Stimulated activated CD4-positive, alpha-beta T cell treated with anti-CD3 and anti-CD28 coated beads, Interleukin-1b, Interleukin-23, amount 100 ng/mL, for 4 hours (primary cell): ENCODE measurements around the gene DVL1.
A peak's percentile ranks its signal among the peaks of the same experiment; 100 is the strongest.

Experiments
- DNase-seq, 2 donors: peaks; one replicate each; pipeline ENCODE4 v3.0.0-alpha.2; 2020; ENCODE audit warnings: low read depth in 2 of 2

DVL1 gene

GRCh38 chr1:1342061-1342562, 7.1 kb downstream of the DVL1 start:
- no peak for DNase-seq

DNA sequence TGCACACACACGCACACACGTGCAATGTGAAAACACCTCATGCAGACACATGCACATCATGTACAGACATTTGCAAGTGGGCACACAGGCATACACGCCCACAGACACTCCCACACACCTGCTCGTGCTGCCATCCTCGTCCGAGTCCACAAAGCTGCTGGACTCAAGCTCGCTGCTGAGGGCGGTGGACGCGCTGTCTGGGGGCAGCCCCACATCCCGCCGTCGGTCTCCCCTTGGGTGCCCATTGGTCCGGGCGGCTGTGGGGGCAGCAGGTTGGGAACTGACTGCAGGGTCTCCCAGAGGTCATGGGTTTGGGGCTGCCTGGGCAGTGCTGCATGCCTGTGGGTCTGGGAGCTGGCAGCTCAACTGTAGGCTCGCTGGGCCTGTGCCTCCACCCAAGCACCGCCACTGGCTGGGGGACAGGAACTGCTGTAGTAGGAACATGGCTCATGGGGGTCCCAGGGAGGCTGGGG, 7.6 kb downstream of the DVL1 start:
- DNase-seq = no peak

GRCh38 chr1:1340791-1341548, 8.2 kb downstream of the DVL1 start:
- DNase-seq = no peak

DNA sequence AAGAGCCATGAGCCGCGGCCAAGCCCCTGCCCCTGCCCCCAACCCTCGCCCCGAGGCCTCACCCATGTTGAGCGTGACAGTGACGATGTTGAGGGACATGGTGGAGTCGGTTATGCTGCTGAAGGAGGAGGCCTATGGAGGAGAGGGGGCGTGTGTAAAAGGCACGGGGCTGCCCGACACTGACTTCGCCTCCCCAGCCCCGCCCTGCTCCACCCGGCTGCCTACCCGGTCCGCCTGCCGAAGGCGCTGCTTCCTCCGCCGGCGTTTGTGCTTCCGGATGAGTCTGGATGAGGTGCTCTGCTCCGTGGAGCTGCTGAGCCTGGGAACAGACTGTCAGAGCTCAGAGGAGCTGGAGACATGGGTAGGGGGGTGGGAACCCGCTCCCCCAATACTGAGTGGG, 9.0 kb downstream of the DVL1 start:
- DNase-seq = no peak

DNA sequence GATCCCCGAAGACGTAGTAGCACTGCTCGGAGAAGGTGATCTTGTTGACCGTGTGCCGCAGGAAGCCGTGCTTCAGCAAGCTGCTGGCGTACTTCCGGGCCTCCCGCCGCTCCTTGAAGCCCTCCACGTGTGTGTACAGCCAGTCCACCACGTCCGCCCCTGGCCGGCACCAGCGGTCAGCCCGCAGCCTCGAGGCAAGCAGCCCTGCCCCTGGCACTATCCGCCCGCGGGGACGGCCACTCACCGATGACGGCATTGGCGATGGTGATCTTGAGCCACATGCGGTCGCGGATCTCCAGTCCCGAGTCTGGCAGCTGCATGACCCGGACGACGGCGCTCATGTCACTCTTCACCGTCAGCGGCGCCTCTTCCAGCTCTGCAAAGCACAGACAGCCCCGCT, 10.9 kb downstream of the DVL1 start:
- DNase-seq = no peak

- DNase-seq = peak; percentile 23 to 44
Observed at GRCh38 chr1:1337793-1338147, 11.4 kb downstream of the DVL1 start.

DNA sequence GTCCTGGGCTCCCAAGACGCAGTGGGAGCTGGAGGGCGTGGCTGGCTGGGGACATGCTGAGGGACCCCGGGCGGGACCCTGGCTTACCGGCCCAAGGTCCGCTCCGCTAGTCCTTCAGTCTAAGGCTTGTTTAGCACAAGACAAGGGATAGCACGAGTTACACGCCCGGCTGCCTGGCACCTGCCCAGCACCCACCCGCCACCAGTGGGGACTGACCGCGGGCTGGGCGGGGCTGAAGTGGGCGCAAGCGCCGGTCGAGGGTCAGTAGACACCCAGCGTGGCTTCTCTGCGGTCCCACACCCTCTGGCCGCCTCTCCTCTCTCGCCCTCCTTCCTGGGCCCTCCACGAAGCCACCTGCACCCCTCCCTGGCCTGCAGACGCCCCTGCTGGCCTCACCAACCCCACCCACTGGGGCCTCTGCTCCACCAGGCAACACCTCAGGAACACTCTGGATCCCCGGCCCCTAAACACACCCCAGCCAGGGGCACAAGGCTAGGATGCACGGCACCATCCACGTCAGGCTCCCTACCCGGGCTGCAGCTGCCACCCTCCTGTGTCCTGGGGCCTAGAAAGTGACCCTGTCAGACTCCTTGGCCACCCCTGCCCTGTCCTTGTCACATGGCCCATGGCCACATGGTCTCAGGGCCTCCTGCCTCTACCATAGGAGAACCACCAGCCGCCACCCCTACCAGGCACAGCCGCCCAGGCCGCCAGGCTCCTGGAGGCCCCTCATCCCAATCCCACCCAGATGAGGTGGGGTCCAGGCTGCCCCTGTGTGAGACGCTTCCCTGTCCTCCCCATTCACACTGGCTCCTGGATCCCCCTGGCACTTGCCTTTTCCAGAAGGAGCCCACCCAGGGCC, 12.1 kb downstream of the DVL1 start:
- no peak for DNase-seq

- no peak for DNase-seq
Observed at GRCh38 chr1:1336446-1336845, 12.8 kb downstream of the DVL1 start.

GRCh38 chr1:1335792-1336248, 13.4 kb downstream of the DVL1 start:
- no peak for DNase-seq

DNA sequence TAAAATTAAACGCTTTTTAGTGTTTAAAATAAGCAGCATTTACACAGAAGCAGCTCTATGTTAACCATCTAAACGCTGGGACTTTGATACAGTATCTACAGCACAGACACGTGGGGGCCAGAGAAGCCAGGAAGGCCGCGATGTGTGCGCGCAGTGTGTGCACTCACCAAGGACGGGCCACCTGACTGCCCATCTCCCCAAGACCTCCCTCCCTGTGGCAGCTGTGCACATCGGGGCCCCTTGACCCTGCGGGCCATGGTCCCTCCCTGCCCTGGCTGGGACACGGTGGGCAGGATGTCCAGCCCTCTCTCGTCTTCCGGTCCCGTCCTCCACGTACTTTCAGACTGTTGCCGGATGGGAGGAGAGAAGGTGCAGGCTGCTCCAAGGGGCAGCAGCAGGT, 13.9 kb downstream of the DVL1 start:
- no peak for DNase-seq

DNA sequence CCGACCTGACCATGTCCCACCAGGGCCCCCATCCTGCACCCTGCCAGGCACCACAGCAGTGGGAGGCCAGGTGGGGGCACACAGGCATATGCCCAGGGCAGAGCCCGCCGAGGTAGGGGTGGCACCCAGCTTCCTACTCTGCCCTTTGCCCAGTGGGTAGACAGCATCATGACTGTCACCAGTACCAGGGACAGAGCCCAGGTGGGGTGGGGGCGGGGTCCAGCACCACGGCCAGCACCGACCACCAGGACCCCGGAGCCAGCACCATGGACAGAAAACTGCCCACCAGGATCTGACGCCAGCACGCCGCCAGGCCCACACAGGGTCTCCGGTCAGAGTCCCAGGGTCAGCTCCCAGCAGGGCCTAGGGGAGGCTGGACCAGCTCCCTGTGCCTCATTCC, 14.4 kb downstream of the DVL1 start:
- no peak for DNase-seq

DNA sequence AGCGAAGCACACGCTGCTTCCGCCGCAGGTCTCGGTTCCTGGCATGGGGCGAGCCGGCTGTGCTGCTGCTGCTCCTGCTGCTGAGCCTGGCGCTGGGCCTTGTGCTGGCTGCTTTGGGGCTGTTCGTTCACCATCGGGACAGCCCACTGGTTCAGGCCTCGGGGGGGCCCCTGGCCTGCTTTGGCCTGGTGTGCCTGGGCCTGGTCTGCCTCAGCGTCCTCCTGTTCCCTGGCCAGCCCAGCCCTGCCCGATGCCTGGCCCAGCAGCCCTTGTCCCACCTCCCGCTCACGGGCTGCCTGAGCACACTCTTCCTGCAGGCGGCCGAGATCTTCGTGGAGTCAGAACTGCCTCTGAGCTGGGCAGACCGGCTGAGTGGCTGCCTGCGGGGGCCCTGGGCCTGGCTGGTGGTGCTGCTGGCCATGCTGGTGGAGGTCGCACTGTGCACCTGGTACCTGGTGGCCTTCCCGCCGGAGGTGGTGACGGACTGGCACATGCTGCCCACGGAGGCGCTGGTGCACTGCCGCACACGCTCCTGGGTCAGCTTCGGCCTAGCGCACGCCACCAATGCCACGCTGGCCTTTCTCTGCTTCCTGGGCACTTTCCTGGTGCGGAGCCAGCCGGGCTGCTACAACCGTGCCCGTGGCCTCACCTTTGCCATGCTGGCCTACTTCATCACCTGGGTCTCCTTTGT, 15.5 kb downstream of the DVL1 start:
- DNase-seq = no peak

- DNase-seq = no peak
Observed at GRCh38 chr1:1332774-1333480, 16.3 kb downstream of the DVL1 start.

DNA sequence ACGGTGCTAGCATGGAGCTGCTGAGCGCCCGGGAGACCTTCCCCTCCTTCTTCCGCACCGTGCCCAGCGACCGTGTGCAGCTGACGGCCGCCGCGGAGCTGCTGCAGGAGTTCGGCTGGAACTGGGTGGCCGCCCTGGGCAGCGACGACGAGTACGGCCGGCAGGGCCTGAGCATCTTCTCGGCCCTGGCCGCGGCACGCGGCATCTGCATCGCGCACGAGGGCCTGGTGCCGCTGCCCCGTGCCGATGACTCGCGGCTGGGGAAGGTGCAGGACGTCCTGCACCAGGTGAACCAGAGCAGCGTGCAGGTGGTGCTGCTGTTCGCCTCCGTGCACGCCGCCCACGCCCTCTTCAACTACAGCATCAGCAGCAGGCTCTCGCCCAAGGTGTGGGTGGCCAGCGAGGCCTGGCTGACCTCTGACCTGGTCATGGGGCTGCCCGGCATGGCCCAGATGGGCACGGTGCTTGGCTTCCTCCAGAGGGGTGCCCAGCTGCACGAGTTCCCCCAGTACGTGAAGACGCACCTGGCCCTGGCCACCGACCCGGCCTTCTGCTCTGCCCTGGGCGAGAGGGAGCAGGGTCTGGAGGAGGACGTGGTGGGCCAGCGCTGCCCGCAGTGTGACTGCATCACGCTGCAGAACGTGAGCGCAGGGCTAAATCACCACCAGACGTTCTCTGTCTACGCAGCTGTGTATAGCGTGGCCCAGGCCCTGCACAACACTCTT, 17.0 kb downstream of the DVL1 start:
- no peak for DNase-seq

GRCh38 chr1:1331068-1331965, 17.9 kb downstream of the DVL1 start, which contains the start of gene TAS1R3:
TAS1R3 (plus strand) TSS chr1:1331280; CDS start chr1:1331346, 66 bp downstream.
- no peak for DNase-seq

DNA sequence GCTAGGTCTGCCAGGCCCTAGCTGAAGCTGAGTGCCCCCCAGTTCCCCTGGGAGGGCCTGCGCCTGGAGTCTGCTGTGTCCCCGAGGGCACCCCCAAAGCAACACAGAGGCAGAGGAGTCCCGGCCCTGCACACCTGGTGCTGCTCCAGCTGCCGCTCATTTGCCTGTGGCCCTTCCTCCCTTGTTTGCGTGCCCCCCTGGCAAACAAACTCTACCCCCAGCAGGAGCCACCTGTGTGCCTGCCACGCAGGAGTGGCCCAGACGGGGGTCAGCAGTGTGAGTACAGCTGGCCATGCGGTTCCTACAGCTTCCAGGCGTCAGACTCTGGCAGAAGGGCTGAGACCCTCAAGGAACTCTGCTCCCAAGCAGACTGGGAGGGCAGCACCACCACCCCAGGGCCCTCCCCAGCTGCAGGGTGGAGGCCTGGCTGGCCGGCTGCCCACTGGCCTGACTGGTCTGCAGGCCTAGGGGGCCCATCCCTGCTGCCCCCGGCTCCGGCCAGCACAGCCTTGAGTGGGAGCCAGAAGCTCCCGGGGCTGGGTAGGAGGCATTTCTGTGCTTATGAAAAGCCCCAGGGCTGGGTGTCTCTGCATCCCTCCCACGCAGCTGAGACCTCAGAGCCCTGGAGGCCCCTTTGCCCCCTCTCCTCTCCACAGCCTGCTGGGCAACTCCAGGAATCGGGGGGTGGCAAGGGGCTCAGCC, 18.7 kb downstream of the DVL1 start:
- DNase-seq = no peak

DNA sequence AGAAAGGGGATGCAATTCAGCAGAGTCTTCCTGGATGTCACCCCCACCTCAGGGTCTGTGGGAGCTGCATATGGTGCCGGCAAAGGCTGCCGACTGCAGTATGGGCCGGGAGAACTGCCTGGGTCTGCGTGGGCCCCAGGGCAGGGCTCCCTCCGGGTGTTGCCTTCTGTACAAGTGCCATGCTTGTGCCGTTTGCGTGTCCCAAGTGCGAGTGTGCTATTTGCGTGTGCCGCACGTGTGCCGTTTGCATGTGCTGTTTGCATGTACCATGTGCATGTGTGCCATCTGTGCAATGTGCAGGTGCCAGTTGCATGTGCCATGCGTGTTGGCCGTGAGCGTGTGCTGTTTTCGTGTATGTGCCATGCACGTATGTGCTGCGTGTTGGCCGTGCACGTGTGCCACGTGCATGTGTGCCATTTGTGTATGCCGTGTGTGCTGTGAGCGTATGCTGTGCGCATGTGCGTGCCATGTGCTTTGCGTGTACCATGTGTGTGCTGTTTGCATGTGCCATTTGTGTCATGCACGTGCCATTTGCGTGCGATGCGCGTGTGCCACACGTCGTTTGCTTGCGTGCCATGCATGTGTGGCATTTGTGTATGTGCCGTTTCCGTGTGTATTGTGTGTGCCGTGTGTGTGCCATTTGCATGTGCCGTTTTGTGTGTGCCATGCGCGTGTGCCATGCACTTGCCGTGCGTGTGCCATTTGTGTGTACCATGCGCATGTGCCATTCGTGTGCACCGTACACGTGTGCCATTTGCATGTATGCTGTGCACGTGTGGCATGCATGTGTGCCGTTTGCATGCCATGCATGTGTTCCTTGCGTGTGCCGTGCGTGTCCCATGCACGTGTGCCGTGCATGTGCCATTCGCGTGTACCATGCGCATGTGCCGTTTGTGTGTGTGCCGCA, 19.7 kb downstream of the DVL1 start:
- no peak for DNase-seq

DNA sequence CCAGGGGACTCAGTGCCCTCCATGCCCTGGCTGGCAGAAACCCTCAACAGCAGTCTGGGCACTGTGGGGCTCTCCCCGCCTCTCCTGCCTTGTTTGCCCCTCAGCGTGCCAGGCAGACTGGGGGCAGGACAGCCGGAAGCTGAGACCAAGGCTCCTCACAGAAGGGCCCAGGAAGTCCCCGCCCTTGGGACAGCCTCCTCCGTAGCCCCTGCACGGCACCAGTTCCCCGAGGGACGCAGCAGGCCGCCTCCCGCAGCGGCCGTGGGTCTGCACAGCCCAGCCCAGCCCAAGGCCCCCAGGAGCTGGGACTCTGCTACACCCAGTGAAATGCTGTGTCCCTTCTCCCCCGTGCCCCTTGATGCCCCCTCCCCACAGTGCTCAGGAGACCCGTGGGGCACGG, 21.0 kb downstream of the DVL1 start:
- no peak for DNase-seq
